Measurements from ENCODE around the gene ZNF835.
"Not testable (repeated sequence)": the region's sequence is repeated elsewhere in the genome, so short reads cannot be mapped to it uniquely, and the experiment has no call there.

ZNF835 gene

DNA sequence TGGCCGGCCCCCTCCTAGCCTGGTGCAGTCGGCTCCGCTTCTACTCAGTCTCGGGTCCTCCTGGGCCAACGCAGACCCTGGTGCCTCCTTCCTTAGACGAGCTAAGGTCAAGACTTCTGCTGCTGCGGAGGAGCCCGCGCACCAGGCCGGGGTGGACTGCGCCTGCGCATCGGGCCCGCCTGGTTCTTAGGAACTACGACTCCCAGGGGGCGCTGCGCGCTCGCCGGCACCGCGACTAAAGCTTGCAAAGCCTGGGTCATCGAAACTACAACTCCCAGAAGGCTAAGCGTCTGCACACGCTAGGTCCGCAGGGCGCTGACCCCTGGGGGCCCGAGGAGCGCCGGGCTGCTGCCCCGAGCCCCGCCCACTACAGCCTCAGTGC lies at the start of gene ZNF835:
TSS of gene ZNF835 (minus strand) at position 145 of the 382 bp plus-strand sequence. CDS start 6,559 bp downstream, outside the sequence.
- no peak for DNase-seq (ENCODE audit: low read depth in 2 of 2)

DNA sequence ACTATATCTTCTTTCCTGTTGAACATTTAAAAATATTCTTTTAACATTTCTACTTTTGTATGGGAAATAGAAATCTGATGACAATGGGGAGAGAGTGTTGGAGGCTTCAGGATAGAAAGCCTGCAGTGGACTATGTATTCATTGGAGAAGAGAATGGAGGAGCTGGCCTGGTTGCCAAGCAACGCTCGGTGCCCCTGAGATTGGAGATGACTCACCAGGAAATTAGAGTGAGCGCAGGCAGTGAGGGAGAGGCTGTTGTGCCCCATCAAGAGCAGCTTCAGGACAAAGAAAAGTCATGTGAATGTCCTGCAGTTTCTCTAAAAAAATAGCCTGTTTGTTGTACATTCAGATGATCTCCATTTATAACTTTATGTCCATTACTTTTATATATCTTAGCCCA lies 48.7 kb upstream of the ZNF835 start:
- DNase-seq (ENCODE audit: low read depth in 2 of 2), result no peak

DNA sequence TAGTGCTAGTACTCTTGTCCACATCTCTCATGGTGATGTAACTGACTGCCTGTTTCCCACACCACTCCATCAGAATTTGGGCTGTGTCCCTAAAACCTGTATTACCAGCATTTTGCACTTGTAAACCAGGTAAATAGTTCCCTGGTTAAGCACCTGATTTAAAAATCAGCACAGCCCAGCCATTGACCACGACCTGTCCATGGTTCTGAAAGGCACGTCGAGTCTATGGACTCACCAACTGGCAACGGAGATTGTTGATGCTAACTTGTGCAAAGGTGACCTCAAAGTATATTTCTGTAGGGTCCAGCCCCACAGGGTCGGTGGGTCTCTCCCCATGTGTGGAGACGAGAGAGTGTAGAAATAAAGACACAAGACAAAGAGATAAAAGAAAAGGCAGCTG lies 46.7 kb upstream of the ZNF835 start:
- DNase-seq (ENCODE audit: low read depth in 2 of 2), result no peak

DNA sequence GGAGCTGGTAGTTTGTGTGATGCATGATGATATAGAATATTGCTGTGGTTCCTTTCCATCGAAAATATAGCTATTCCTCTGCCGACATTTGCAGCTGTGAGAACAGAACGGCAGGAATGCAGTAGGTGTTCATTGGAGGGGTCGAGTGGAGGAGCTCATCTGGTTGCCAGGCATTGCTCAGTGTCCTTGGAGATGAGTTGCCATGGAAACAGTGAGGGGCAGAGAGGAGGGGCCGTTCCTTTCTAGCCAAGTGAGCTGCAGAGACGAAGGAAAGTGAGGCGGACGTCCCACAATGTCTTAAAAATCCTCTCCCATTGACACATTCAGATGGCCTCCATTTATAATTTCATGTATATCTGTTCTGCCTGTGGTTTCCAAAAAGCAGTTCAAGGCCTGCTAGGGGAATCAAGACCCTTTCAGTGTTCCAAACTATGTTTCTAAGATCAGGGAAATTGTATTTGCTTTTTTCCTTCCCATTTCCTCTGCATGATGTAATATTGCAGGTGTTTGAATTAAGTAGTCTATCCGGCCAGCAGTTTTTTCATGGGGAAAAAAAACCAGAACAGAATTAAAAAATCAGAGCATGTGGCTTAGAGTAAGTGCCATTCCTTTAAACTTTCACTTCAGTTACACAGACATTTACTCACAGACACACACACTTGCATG lies 41.2 kb upstream of the ZNF835 start:
- no peak for DNase-seq (ENCODE audit: low read depth in 2 of 2)

DNA sequence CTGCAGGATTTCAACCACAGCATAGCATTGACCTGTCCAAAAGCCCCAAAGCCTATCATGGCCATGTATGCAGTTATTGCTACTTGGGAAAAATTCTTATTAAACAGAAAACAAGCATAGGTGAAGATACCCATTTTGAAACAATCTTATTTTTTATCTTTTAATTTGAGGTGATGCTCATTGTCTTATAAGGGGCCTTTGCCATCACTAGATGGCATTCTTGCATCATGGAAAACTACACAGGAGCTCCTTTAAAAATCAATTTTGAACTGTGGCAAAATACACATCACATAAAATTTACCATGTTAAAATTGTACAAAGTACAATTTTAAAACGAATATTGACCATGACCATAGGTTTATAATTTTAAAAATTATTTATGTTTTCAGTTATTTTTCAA lies 38.9 kb upstream of the ZNF835 start:
- no peak for DNase-seq (ENCODE audit: low read depth in 2 of 2)

DNA sequence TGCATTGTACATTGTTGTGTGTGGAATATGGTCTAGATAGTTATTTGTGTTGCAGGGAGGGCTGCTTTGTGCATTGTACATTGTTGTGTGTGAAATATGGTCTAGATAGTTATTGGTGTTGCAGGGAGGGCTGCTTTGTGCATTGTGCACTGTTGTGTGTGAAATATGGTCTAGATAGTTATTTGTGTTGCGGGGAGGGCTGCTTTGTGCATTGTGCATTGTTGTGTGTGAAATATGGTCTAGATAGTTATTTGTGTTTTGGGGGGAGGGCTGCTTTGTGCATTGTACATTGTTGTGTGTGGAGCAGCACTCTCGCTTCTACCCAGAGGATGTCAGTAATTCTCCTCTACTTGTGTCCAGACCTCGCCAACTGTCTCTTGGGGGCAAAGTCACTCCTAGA lies 36.3 kb upstream of the ZNF835 start:
- DNase-seq (ENCODE audit: low read depth in 2 of 2), result no peak

- no peak for DNase-seq (ENCODE audit: low read depth in 2 of 2)
Measured at GRCh38 chr19:56705939-56706338, 34.4 kb upstream of the ZNF835 start.

DNA sequence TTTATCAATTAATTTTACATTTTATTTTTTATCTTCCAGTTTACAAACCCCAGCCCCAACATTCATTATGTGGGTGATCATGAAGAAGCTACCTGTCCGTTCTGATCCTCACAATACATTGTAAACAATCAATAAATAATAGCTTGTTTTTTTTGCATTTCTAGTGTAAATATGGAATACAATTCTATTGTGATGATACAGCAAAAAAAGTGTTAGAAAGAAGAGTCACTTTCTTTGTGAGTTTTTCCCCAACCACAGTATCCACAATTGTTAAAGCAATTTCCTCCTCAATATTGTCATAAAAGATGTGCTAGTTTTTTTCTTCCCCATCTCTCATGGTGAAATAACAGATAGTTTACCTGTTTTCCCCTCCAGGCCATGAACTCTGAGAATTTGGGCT lies 30.3 kb upstream of the ZNF835 start:
- no peak for DNase-seq (ENCODE audit: low read depth in 2 of 2)

- no peak for DNase-seq (ENCODE audit: low read depth in 2 of 2)
Measured at GRCh38 chr19:56699552-56699951, 28.0 kb upstream of the ZNF835 start.

DNA sequence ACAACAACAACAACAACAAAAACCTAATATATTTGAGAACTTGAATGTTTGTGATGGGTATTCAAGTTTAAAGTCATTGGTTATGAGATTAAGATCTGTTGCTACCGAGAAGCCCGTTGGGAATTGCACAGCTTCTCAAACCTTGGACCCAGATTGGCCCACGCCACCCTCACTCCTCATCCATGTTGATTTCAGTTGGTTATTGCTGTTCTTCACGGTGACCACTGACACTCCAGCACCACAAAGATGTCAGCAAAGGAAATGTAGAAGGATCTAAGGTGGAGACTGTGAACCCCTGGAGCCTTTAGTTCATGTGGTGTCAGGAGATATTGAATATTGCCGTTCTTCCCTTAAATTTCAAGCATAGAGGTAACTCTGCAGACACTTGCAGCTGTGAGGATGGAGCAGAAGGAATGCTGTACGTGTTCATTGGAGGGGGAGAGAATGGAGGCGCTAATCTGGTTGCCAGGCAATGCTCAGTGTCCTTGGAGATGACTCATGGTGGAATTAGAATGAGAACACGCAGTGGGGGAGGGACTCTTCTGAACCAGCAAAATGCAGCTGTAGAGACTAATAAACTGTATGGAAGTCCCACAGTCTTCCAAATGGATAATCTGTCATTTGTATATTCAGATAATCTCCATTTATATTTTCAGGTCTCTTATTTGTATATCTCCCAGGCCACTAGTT lies 20.8 kb upstream of the ZNF835 start:
- DNase-seq (ENCODE audit: low read depth in 2 of 2), result no peak

DNA sequence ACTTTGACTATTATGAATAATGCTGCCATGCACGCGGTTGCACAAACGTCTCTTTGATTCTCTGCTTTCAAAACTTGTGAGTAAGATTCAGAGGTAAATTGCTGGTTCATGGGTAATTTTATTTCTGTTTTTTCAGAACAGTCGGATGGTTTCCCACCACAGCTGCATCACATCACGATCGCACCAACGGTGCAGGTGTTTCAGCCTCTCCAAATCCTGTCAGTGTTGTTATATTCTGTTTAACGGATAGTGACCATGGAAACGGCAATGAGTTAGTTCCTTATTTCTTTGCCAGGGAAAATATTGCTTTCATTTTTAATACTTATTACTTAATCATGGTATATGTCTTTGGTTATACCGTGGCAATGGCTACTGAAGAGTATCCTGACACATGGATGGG lies 19.1 kb upstream of the ZNF835 start:
- no peak for DNase-seq (ENCODE audit: low read depth in 2 of 2)

DNA sequence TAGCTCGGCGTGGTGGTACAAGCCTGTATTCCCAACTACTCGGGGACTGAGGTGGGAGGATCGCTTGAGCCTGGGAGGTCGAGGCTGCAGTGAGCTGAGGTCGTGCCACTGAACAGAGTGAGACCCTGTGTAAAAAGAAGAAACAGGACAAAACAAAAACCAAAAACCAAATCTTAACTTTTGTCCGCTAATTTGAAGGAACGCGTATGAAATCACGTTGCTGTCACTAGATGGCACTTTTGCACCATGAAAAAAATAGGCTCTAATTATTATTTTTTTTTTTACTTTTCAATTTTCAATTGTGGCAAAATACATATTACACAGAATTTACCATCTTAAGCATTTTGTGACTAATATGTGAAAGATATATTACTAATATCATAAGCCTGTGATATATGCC lies 17.6 kb upstream of the ZNF835 start:
- DNase-seq (ENCODE audit: low read depth in 2 of 2), result no peak

- DNase-seq (ENCODE audit: low read depth in 2 of 2), result no peak
Measured at GRCh38 chr19:56687031-56687430, 15.5 kb upstream of the ZNF835 start.

DNA sequence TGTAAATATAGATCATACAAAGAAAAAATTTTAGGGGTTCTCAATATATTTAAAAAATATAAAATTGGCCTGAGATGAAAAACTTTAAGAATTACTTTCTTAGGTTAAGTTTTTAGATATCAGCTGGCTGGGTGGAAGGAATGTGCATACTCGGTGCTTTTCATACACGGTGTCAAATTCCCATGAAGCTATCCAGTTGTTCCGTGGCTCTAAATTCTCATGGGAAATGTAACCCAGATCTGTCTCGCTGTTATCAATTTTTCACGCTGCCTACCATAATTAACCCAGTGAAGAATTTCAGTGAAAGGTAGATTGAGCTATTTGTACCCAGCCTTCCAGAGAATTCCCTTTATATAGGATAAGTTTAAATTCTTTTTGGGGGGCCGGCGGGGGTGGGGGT lies 11.6 kb upstream of the ZNF835 start:
- DNase-seq (ENCODE audit: low read depth in 2 of 2), result no peak

GRCh38 chr19:56681702-56682101 lies 10.1 kb upstream of the ZNF835 start:
- DNase-seq (ENCODE audit: low read depth in 2 of 2), result no peak

GRCh38 chr19:56678205-56678604 lies 6.6 kb upstream of the ZNF835 start:
- no peak for DNase-seq (ENCODE audit: low read depth in 2 of 2)

DNA sequence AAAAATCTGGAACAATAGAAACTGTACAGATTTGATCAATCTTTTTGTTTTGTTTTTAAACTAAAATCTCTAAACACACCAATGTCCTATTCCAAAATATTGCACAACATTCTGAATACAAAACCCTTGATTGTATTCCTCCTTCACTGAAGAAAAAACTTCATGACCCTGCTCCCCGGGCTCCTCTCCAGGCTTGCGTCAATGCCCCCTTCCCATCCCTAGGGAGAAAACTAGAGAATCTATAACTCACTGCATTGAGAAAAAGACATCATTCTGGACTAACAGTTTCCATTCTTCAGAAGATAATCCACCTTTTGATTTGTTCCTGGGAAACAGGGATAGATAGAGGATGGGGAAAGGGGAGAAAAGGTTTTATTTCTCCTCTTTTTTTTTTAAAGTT lies 1.1 kb upstream of the ZNF835 start:
- not testable (repeated sequence) for DNase-seq (ENCODE audit: low read depth in 2 of 2)

GRCh38 chr19:56670961-56671612 lies 470 bp downstream of the ZNF835 start:
- no peak for DNase-seq (ENCODE audit: low read depth in 2 of 2)

- DNase-seq (ENCODE audit: low read depth in 2 of 2), result no peak
Measured at GRCh38 chr19:56670401-56670960, 1.1 kb downstream of the ZNF835 start.

GRCh38 chr19:56668676-56669075 lies 2.9 kb downstream of the ZNF835 start:
- DNase-seq (ENCODE audit: low read depth in 2 of 2), result no peak

- no peak for DNase-seq (ENCODE audit: low read depth in 2 of 2)
Measured at GRCh38 chr19:56667311-56667870, 4.2 kb downstream of the ZNF835 start.

DNA sequence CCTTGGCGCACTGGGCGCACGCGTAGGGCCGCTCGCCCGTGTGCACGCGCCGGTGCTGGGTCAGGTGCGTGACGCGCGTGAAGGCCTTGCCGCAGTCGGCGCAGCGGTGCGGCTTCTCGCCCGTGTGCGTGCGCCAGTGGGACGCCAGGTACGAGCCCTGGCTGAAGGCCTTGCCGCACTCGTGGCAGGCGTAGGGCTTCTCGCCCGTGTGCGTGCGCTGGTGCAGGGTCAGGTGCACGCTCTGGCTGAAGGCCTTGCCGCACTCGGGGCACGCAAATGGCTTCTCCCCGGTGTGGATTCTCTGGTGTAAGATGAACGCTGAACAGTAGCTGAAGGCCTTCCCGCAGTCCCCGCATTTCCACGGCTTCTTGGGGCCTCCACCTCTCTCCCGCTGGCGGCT lies 7.0 kb downstream of the ZNF835 start:
- DNase-seq (ENCODE audit: low read depth in 2 of 2), result no peak
